H1 (cell line): Measurements from ENCODE around the gene CCDC13. TPM values are rescaled to one million over a fixed set of nuclear protein-coding genes. Genes with fewer than 3 reads are reported as not detected.

Source experiments
- CTCF ChIA-PET: fragments of 300-600 bp; sonication (Branson Sonifier 250); formaldehyde crosslinking; loops from one replicate; lab custom pipeline; 2021; ENCODE audit not compliant: partially characterized antibody; lab: Charles Lee
- POLR2A ChIA-PET: fragments of 300-600 bp; sonication (Branson Sonifier 250); formaldehyde crosslinking; loops from one replicate; lab custom pipeline; 2021; ENCODE audit warnings: inconsistent platforms; ENCODE audit not compliant: partially characterized antibody; lab: Charles Lee
- DNase-seq, 2 experiments: peaks; one replicate each; pipeline versions ENCODE4 v3.0.0 to v3.0.0-alpha.2; 2010 to 2022; ENCODE audit warnings: low spot score in 2 of 2, low read depth in 1 of 2, mixed read lengths in 1 of 2
- FAIRE-seq: peaks from 2 replicates; lab custom pipeline; 2011; peaks lifted over from hg19 to GRCh38; lab: Jason Lieb, UNC
- H2AFZ ChIP-seq: 2 replicates; pipeline ENCODE4 v1.8.1; 2012; ENCODE audit warnings: low read length, inconsistent platforms
- H2AK5ac ChIP-seq: 2 replicates; pipeline ENCODE4 v1.6.1; 2013; ENCODE audit warnings: low read depth, low read length
- H2BK120ac ChIP-seq: replicated peaks from 2 replicates; pipeline ENCODE3; 2013; ENCODE audit warnings: low read depth, low read length, inconsistent platforms
- H2BK12ac ChIP-seq: 2 replicates; pipeline ENCODE4 v1.6.1; 2013; ENCODE audit warnings: low read depth, low read length
- H2BK15ac ChIP-seq: 2 replicates; pipeline ENCODE4 v1.6.1; 2013; ENCODE audit warnings: low read length
- H2BK20ac ChIP-seq: 2 replicates; pipeline ENCODE4 v1.6.1; 2013; ENCODE audit warnings: low read length
- H2BK5ac ChIP-seq: 2 replicates; pipeline ENCODE4 v1.6.1; 2013; ENCODE audit warnings: low read depth, low read length
- H3K14ac ChIP-seq: 2 replicates; pipeline ENCODE4 v1.6.1; 2013; ENCODE audit warnings: inconsistent platforms; ENCODE audit not compliant: insufficient read length
- H3K18ac ChIP-seq: 2 replicates; pipeline ENCODE4 v1.6.1; 2013; ENCODE audit warnings: low read length; ENCODE audit errors: extremely low read depth
- H3K23ac ChIP-seq: 2 replicates; pipeline ENCODE4 v1.6.1; 2013; ENCODE audit warnings: inconsistent platforms; ENCODE audit not compliant: insufficient read length
- H3K23me2 ChIP-seq: 2 replicates; pipeline ENCODE4 v1.6.1; 2013; ENCODE audit warnings: low read depth, low read length
- H3K27ac ChIP-seq: 2 replicates; pipeline ENCODE4 v1.6.1; 2011; ENCODE audit warnings: low read depth, low read length, inconsistent platforms
- H3K27me3 ChIP-seq, 4 experiments: replicated peaks in 1 of 4; 1 replicate in 1 of 4; 2 replicates in 3 of 4; pipeline versions ENCODE4 v1.6.1 to v1.8.1; 2011 to 2013; ENCODE audit warnings: low read length in 3 of 4, mild to moderate bottlenecking in 3 of 4, inconsistent platforms in 2 of 4, mixed read lengths in 2 of 4, moderate library complexity in 1 of 4; ENCODE audit not compliant: control insufficient read depth in 3 of 4, insufficient read depth in 3 of 4; ENCODE audit errors: extremely low read depth in 1 of 4
- H3K36me3 ChIP-seq, 4 experiments: 2 replicates each; pipeline versions ENCODE4 v1.6.1 to v1.8.1; 2011 to 2013; ENCODE audit warnings: mild to moderate bottlenecking in 4 of 4, low read length in 3 of 4, moderate library complexity in 2 of 4, control low read depth in 1 of 4, inconsistent platforms in 1 of 4; ENCODE audit not compliant: insufficient read depth in 4 of 4, control insufficient read depth in 2 of 4
- H3K4ac ChIP-seq: replicated peaks from 2 replicates; pipeline ENCODE3; 2013; ENCODE audit warnings: low read length, low read depth, mixed read lengths, inconsistent platforms; ENCODE audit not compliant: insufficient read length
- H3K4me1 ChIP-seq, 4 experiments: replicated peaks in 1 of 4; 1 replicate in 1 of 4; 2 replicates in 3 of 4; pipeline versions ENCODE4 v1.6.1 to v1.8.1; 2011 to 2013; ENCODE audit warnings: low read length in 3 of 4, inconsistent platforms in 2 of 4, mixed read lengths in 1 of 4; ENCODE audit not compliant: insufficient read depth in 4 of 4, control insufficient read depth in 3 of 4
- H3K4me2 ChIP-seq, 2 experiments: 2 replicates each; pipeline versions ENCODE4 v1.6.1 to v1.8.1; 2011 to 2013; ENCODE audit warnings: low read depth in 2 of 2, low read length in 2 of 2, control low read depth in 1 of 2, inconsistent platforms in 1 of 2, mild to moderate bottlenecking in 1 of 2; ENCODE audit not compliant: insufficient read depth in 1 of 2
- H3K4me3 ChIP-seq, 4 experiments: fragments of 200-600, 300-600 bp in 1 of 4; sonication (generic), shearing (Covaris generic), sonication (Bioruptor Twin) in 1 of 4; 2 replicates each; pipeline versions ENCODE4 v1.5.1 to v1.8.1; 2011 to 2016; ENCODE audit warnings: low read length in 4 of 4, low read depth in 3 of 4, control low read depth in 2 of 4, inconsistent platforms in 2 of 4, mild to moderate bottlenecking in 2 of 4, mixed read lengths in 1 of 4, moderate library complexity in 1 of 4; ENCODE audit not compliant: insufficient read depth in 2 of 4; ENCODE audit errors: extremely low read depth in 1 of 4
- H3K56ac ChIP-seq: replicated peaks from 2 replicates; pipeline ENCODE3; 2013; ENCODE audit warnings: low read depth, mild to moderate bottlenecking, mixed read lengths, low read length, inconsistent platforms; ENCODE audit not compliant: insufficient read length
- H3K79me1 ChIP-seq: 2 replicates; pipeline ENCODE4 v1.6.1; 2013; ENCODE audit warnings: low read depth, low read length, control low read depth
- H3K79me2 ChIP-seq, 2 experiments: 2 replicates each; pipeline versions ENCODE4 v1.6.1 to v1.8.1; 2012 to 2013; ENCODE audit warnings: low read length in 2 of 2, mild to moderate bottlenecking in 2 of 2, inconsistent platforms in 1 of 2; ENCODE audit not compliant: insufficient read depth in 2 of 2, control insufficient read depth in 1 of 2
- H3K9ac ChIP-seq, 4 experiments: replicated peaks in 1 of 4; 1 replicate in 1 of 4; 2 replicates in 3 of 4; pipeline versions ENCODE4 v1.6.1 to v1.8.1; 2011 to 2013; ENCODE audit warnings: low read depth in 3 of 4, low read length in 3 of 4, control low read depth in 2 of 4, mild to moderate bottlenecking in 2 of 4, moderate library complexity in 2 of 4, inconsistent platforms in 1 of 4; ENCODE audit errors: extremely low read depth in 1 of 4
- H3K9me3 ChIP-seq, 2 experiments: 2 replicates each; pipeline versions ENCODE4 v1.6.1 to v1.8.1; 2012 to 2013; ENCODE audit warnings: mild to moderate bottlenecking in 2 of 2, moderate library complexity in 2 of 2, control low read depth in 1 of 2, inconsistent platforms in 1 of 2, low read depth in 1 of 2, low read length in 1 of 2, mixed read lengths in 1 of 2; ENCODE audit not compliant: insufficient read depth in 2 of 2
- H4K20me1 ChIP-seq, 2 experiments: replicated peaks in 1 of 2; 2 replicates each; pipeline versions ENCODE3 to v1.8.1; 2011 to 2013; ENCODE audit warnings: inconsistent platforms in 2 of 2, low read length in 2 of 2, mild to moderate bottlenecking in 1 of 2; ENCODE audit not compliant: insufficient read depth in 2 of 2, control insufficient read depth in 1 of 2
- H4K5ac ChIP-seq: 2 replicates; pipeline ENCODE4 v1.6.1; 2013; ENCODE audit warnings: low read length, low read depth, mixed read lengths, inconsistent platforms; ENCODE audit not compliant: insufficient read length
- H4K8ac ChIP-seq: 2 replicates; pipeline ENCODE4 v1.8.0; 2013; ENCODE audit warnings: mild to moderate bottlenecking, moderate library complexity, low read length, inconsistent platforms; ENCODE audit not compliant: insufficient read depth; ENCODE audit errors: extremely low read depth
- H4K91ac ChIP-seq: replicated peaks from 2 replicates; pipeline ENCODE3; 2013; ENCODE audit warnings: low read length, mixed read lengths, inconsistent platforms; ENCODE audit not compliant: insufficient read length
- CBX8 ChIP-seq: fragments of 300-800, 300-1000 bp; sonication (generic); IDR thresholded peaks from 2 replicates; pipeline ENCODE4 v1.7.1; 2016; ENCODE audit warnings: low read depth, low read length, borderline replicate concordance
- CHD1 ChIP-seq: IDR thresholded peaks from 2 replicates; pipeline ENCODE4 v1.6.1; 2012; ENCODE audit warnings: low read depth, low read length, improper control_type of control experiment
- E2F6 ChIP-seq: IDR thresholded peaks from 2 replicates; pipeline ENCODE4 v1.6.1; 2012; ENCODE audit warnings: inconsistent platforms
- FOSL1 ChIP-seq: IDR thresholded peaks from 2 replicates; pipeline ENCODE4 v1.6.1; 2011; ENCODE audit warnings: mild to moderate bottlenecking, low read depth, low read length, moderate library complexity; ENCODE audit not compliant: insufficient read depth
- HDAC6 ChIP-seq: IDR thresholded peaks from one replicate; pipeline ENCODE4 v1.7.1; 2012; ENCODE audit warnings: low read depth, mild to moderate bottlenecking, inconsistent platforms, low read length, moderate library complexity
- JUN ChIP-seq: IDR thresholded peaks from 2 replicates; pipeline ENCODE4 v1.6.1; 2011; ENCODE audit warnings: low read depth, mild to moderate bottlenecking, improper control_type of control experiment, low read length
- POLR2A ChIP-seq, 2 experiments: IDR thresholded peaks; 1 replicate in 1 of 2; 2 replicates in 1 of 2; pipeline ENCODE4 v1.6.1; 2011; ENCODE audit warnings: low read depth in 2 of 2, low read length in 2 of 2, mild to moderate bottlenecking in 2 of 2; ENCODE audit errors: control extremely low read depth in 1 of 2
- RXRA ChIP-seq: IDR thresholded peaks from 2 replicates; pipeline ENCODE4 v1.6.1; 2011; ENCODE audit warnings: low read depth, mild to moderate bottlenecking, low read length, moderate library complexity; ENCODE audit not compliant: insufficient read depth
- SIN3A ChIP-seq, 2 experiments: IDR thresholded peaks in 1 of 2; conservative IDR thresholded peaks in 1 of 2; 2 replicates each; pipeline ENCODE4 v1.6.1; 2011 to 2012; ENCODE audit warnings: low read length in 2 of 2, improper control_type of control experiment in 1 of 2, low read depth in 1 of 2, mild to moderate bottlenecking in 1 of 2
- SIX5 ChIP-seq: IDR thresholded peaks from 2 replicates; pipeline ENCODE4 v1.6.1; 2011; ENCODE audit warnings: mild to moderate bottlenecking, low read depth, low read length
- SP2 ChIP-seq: IDR thresholded peaks from 2 replicates; pipeline ENCODE4 v1.6.1; 2012; ENCODE audit warnings: mild to moderate bottlenecking, low read length, inconsistent platforms
- ZNF274 ChIP-seq: IDR thresholded peaks from 2 replicates; pipeline ENCODE4 v1.7.0; 2012; ENCODE audit warnings: low read length, borderline replicate concordance; ENCODE audit errors: extremely low read depth
- WGBS, 2 experiments: shearing (Covaris generic) in 1 of 2; methylation state at CpG; one replicate each; pipeline versions ENCODE4 v1.1.6 to v1.1.7; 2013 to 2015; ENCODE audit warnings: low lambda C conversion rate in 2 of 2, mixed read lengths in 2 of 2, inconsistent platforms in 1 of 2, low coverage in 1 of 2, missing lambda C conversion rate in 1 of 2; ENCODE audit not compliant: insufficient replicate concordance in 2 of 2, insufficient coverage in 1 of 2, insufficient read length in 1 of 2; ENCODE audit errors: extremely low coverage in 1 of 2, missing lambda C conversion rate in 1 of 2; 5-methylcytosine and 5-hydroxymethylcytosine counted together
- polyA plus RNA-seq, 7 experiments: library from polyadenylated mRNA; depleted of rRNA in 3 of 7; stranded (reverse) in 5 of 7; unstranded in 2 of 7; fragments of >200 nt in 5 of 7; fragments of 200-250 nt in 2 of 7; gene quantifications; 1 replicate in 5 of 7; 2 replicates in 1 of 7; 4 replicates in 1 of 7; pipeline versions ENCODE4 v1.2.1 to v1.2.3, GENCODE V29; 2011 to 2013; ENCODE audit warnings: missing spikeins in 2 of 7, mixed read lengths in 2 of 7
- total RNA-seq: library from RNA; stranded (reverse); fragmentation: NEBNext Ultra II Directional; extraction: Animal tissue kit (Norgen Biotek cat#: 25700); gene quantifications from 2 replicates; pipeline ENCODE4 v1.2.1, GENCODE V29; 2021

CCDC13 gene
- total and polyA plus RNA-seq, 2 of the 8 experiments (the other 6 are each of a cell fraction or from before 2014, with no cell fraction given), result 0.06 TPM; not detected in 1

GRCh38 chr3:42747581-42747980, 25.5 kb downstream of the CCDC13 start:
- Histone ChIP-seq H3K23me2 (no peaks in the 10 kb centered on the region), H3K79me2 (no peaks in the 10 kb centered on the region), H3K36me3 (no peaks in the 10 kb centered on the region), H3K79me1 (no peaks in the 10 kb centered on the region), H2BK5ac (no peak overlapping the region), H3K9ac (no peak overlapping the region), H3K9me3 (no peaks in the 10 kb centered on the region), H4K20me1 (peaks cover 0 to 2% of the 10 kb centered on the region in 2 experiments), H4K5ac (no peak overlapping the region), H2BK120ac (no peak overlapping the region), H3K27me3 (no peaks in the 10 kb centered on the region; a peak in 2 of 7 replicates), H2AFZ (no peak overlapping the region), H3K18ac (no peak overlapping the region), H3K14ac (no peak overlapping the region), H2BK20ac (no peak overlapping the region), H2BK15ac (no peak overlapping the region), H3K4me3 (no peak overlapping the region), H2AK5ac (no peak overlapping the region), H3K56ac (no peak overlapping the region), H3K4ac (no peak overlapping the region), H4K91ac (no peak overlapping the region), H4K8ac (no peak overlapping the region), H3K4me2 (no peak overlapping the region), H2BK12ac (no peak overlapping the region), H3K23ac (no peak overlapping the region), H3K27ac (no peak overlapping the region), H3K4me1 (peaks cover 0 to 11% (median 4%) of the 10 kb centered on the region in 4 experiments; a peak in 5 of 7 replicates)
- WGBS, 2 experiments, result 89% methylated on average over 6 of the region's 6 CpGs; no CpG with 5 or more reads in 1 of the 2 experiments
- DNase-seq (peak in 1 of 2 experiments; percentile 11), FAIRE-seq (no peak)
- POLR2A ChIA-PET, result interaction anchor here (0.6 to 2.4 kb wide), 4 partner anchors 57 to 164 kb away, joined by 3 to 9 read pairs (median 3); no protein-coding TSS in a partner anchor
- CTCF ChIA-PET, result interaction anchor here (0.6 to 5.9 kb wide), 10 partner anchors 9 to 135 kb away, joined by 3 to 54 read pairs (median 6); no protein-coding TSS in a partner anchor
- no peak for TF ChIP-seq CHD1
- no peak for TF ChIP-seq E2F6
- no peak for TF ChIP-seq HDAC6
- no peak for TF ChIP-seq ZNF274
- no peak for TF ChIP-seq RXRA
- no peak for TF ChIP-seq CBX8
- TF ChIP-seq JUN, result no peak
- no peak for TF ChIP-seq SIN3A (conservative IDR thresholded peaks at IDR 0.05 in 1 of 2, IDR thresholded peaks at IDR 0.05 in 1 of 2; ENCODE audit: low read depth in 1 of 2, low read length in 2 of 2)
- no peak for TF ChIP-seq FOSL1
- no peak for TF ChIP-seq POLR2A (IDR thresholded peaks at IDR 0.05; ENCODE audit: control extremely low read depth in 1 of 2, low read depth in 2 of 2, low read length in 2 of 2)
- TF ChIP-seq SP2, result no peak
- no peak for TF ChIP-seq SIX5
